Measurements from ENCODE around the gene PDE3A. TPM values are rescaled to one million over a fixed set of nuclear protein-coding genes. Genes with fewer than 3 reads are reported as not detected.

Gene PDE3A
- total RNA-seq, 2 donors from 2014 or later = 78.3 to 110 TPM

DNA sequence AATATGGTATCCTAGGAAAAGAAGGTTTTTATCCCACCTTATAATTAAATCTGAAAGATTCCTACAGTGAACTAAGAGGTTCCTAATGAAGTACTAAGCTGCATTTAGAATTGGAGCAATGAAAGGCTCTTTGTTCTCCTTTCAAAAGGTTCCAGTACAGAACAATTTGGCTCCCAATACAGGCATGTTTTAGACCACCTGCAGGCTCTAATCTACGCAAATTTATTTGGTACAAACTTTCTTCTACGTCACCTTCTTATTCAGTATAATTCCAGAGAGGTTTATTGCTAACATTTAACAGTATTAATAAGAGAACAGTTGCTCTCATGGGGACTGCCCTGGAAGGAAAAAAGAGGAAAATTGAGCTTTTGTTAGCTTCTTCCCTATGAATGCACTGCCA, 289.2 kb downstream of the PDE3A start:
- Histone ChIP-seq H3K27me3 (replicated peaks; ENCODE audit: insufficient read depth) (no peaks in the 10 kb centered on the region), H3K4me1 (ENCODE audit: control insufficient read depth in 1 of 2, low read depth in 2 of 2) (peaks cover 0 to 4% of the 10 kb centered on the region in 2 donors), H3K4me3 (no peak overlapping the region), H3K36me3 (peaks cover 34% of the 10 kb centered on the region), H3K27ac (no peak overlapping the region), H3K9me3 (no peaks in the 10 kb centered on the region)
- DNase-seq (ENCODE audit: low spot score) (no peak), ATAC-seq (ENCODE audit: insufficient number of reproducible peaks, low FRiP score, low read depth) (no peak)
- TF ChIP-seq, protein P1, sequence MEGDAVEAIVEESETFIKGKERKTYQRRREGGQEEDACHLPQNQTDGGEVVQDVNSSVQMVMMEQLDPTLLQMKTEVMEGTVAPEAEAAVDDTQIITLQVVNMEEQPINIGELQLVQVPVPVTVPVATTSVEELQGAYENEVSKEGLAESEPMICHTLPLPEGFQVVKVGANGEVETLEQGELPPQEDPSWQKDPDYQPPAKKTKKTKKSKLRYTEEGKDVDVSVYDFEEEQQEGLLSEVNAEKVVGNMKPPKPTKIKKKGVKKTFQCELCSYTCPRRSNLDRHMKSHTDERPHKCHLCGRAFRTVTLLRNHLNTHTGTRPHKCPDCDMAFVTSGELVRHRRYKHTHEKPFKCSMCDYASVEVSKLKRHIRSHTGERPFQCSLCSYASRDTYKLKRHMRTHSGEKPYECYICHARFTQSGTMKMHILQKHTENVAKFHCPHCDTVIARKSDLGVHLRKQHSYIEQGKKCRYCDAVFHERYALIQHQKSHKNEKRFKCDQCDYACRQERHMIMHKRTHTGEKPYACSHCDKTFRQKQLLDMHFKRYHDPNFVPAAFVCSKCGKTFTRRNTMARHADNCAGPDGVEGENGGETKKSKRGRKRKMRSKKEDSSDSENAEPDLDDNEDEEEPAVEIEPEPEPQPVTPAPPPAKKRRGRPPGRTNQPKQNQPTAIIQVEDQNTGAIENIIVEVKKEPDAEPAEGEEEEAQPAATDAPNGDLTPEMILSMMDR (IDR thresholded peaks at IDR 0.05) = no peak

DNA sequence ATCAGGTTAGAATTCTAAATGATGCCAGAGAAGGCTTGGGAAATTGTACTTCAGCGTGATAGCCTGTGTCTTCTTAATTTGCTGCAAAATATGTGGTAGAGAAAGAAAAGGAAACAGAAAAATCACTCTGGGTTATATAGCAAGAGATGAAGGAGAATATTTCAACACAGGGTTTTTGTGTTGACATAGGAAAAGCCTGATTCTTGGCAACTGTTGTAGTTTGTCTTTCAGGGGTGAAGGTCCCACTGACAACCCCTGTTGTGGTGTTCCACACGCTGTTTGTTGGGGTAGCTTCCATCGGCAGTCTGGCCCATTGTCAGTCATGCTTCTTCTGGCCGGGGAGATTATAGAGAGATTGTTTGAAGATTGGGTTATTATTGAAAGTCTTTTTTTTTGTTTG, 313.0 kb downstream of the PDE3A start:
- TF ChIP-seq, protein P1 (IDR thresholded peaks at IDR 0.05) = no peak
- no peak overlapping the region for H3K4me3 ChIP-seq
- no peaks in the 10 kb centered on the region for H3K27me3 ChIP-seq (replicated peaks; ENCODE audit: insufficient read depth)
- ATAC-seq (ENCODE audit: insufficient number of reproducible peaks, low FRiP score, low read depth) = no peak
- DNase-seq (ENCODE audit: low spot score) = no peak
- peaks cover 9% of the 10 kb centered on the region for H3K36me3 ChIP-seq
- no peak overlapping the region for H3K27ac ChIP-seq
- H3K4me1 ChIP-seq (ENCODE audit: control insufficient read depth in 1 of 2, low read depth in 2 of 2) = peaks cover 0 to 20% of the 10 kb centered on the region in 2 donors
- H3K9me3 ChIP-seq = no peaks in the 10 kb centered on the region

DNA sequence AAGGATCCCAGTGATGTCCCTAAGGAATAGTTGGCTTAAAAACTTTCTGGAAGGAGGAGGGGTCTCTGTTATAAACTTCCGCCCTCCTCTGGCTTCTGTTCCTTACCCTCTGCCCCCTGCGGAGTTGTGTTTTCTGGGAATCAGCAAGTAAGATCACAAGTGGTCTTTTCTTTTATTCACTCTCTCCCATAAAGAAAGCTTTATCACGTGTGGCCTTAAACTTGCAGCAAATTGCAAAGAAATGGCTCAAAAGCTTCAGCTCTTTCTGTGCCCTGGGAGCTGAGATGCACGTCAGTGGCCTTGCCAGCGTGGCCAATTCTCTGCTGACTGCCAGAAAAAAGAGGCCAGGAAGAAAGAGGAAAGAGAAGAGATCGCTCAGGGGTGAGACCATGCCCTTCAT, 326.9 kb downstream of the PDE3A start, which contains the start of gene SLCO1C1:
SLCO1C1 (plus strand) TSS at position 101 of the 400 bp plus-strand sequence. CDS start 4,245 bp downstream, outside the sequence.
- TF ChIP-seq, protein P1 (IDR thresholded peaks at IDR 0.05) = no peak
- DNase-seq (ENCODE audit: low spot score) = no peak
- ATAC-seq (ENCODE audit: insufficient number of reproducible peaks, low FRiP score, low read depth) = no peak
- peak within 1 kb of the TSS; percentile 18 for H3K4me3 ChIP-seq
- H3K4me1 ChIP-seq (ENCODE audit: control insufficient read depth in 1 of 2, low read depth in 2 of 2) = peaks cover 0 to 37% of the 10 kb centered on the region in 2 donors
- no peaks in the 10 kb centered on the region for H3K27me3 ChIP-seq (replicated peaks; ENCODE audit: insufficient read depth)
- no peaks in the 10 kb centered on the region for H3K9me3 ChIP-seq
- H3K36me3 ChIP-seq = no peaks in the 10 kb centered on the region
- H3K27ac ChIP-seq = no peak within 1 kb of the TSS

DNA sequence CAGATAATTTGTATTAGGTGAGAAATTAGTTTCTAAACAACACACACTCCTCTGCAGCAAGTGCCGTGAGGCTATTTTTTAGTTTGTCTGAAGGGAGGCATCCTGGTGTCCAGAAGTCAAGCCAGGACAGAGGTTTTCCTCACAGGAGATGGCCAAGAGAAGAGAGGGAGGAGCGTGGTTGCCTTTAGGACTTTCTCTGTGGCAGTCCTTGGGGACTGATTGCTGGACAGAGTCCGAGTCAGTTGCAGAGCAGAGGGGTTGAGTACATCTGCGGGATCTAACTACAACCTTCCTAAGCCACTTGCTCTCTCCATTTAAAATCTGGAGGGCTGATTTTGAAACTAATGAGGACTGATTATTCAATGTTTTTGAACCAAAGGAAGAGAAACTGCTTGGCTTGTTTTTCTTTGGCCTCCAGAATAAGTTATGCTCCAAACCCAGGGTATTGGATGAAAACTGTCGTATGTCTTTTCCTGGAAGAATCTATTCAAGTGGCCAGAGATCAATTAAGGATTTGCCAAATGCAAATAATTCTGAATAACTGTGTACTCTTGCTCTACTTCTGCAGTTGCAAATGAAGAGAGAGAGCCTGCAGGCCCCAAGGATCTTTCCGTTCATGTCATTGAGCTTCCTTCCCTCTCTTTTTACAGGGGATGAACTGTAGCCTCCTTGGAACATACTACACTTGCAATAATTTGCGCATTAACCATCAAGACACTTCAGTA, 328.0 kb downstream of the PDE3A start:
- Histone ChIP-seq H3K36me3 (no peaks in the 10 kb centered on the region), H3K27me3 (replicated peaks; ENCODE audit: insufficient read depth) (no peaks in the 10 kb centered on the region), H3K4me3 (no peak overlapping the region), H3K9me3 (no peaks in the 10 kb centered on the region), H3K4me1 (ENCODE audit: control insufficient read depth in 1 of 2, low read depth in 2 of 2) (peaks cover 0 to 37% of the 10 kb centered on the region in 2 donors), H3K27ac (no peak overlapping the region)
- DNase-seq (ENCODE audit: low spot score) (no peak), ATAC-seq (ENCODE audit: insufficient number of reproducible peaks, low FRiP score, low read depth) (peak; percentile 2)
- TF ChIP-seq, protein P1 (IDR thresholded peaks at IDR 0.05) = no peak

DNA sequence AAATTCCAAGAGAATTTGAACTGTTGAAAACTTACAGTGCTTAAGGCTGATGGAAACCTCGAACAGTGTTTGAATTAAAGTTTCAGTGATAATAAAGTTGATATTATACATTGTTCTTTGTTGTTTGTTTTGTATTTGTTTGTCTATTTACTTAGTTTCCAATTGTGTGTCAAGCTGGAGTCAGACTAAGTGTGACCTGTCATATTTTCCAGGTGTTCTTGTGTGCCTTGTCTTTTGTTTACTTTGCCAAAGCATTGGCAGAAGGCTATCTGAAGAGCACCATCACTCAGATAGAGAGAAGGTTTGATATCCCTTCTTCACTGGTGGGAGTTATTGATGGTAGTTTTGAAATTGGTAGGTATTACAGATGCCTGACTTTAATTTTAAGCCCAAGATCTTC, 332.8 kb downstream of the PDE3A start:
- ATAC-seq (ENCODE audit: insufficient number of reproducible peaks, low FRiP score, low read depth) = no peak
- DNase-seq (ENCODE audit: low spot score) = no peak
- Histone ChIP-seq H3K27me3 (replicated peaks; ENCODE audit: insufficient read depth) (no peaks in the 10 kb centered on the region), H3K4me1 (ENCODE audit: control insufficient read depth in 1 of 2, low read depth in 2 of 2) (peaks cover 0 to 32% of the 10 kb centered on the region in 2 donors), H3K36me3 (no peaks in the 10 kb centered on the region), H3K4me3 (no peak overlapping the region), H3K9me3 (no peaks in the 10 kb centered on the region), H3K27ac (no peak overlapping the region)
- TF ChIP-seq, protein P1 (IDR thresholded peaks at IDR 0.05) = no peak

Measured in thoracic aorta (tissue), 2 donors.